ENCODE data around the gene ZNF710. TPM values are rescaled to one million over a fixed set of nuclear protein-coding genes. Genes with fewer than 3 reads are reported as not detected.

The ZNF710 gene
- total RNA-seq, 4 donors from 2014 or later, result 19.2 to 32.1 (median 25.0) TPM

DNA sequence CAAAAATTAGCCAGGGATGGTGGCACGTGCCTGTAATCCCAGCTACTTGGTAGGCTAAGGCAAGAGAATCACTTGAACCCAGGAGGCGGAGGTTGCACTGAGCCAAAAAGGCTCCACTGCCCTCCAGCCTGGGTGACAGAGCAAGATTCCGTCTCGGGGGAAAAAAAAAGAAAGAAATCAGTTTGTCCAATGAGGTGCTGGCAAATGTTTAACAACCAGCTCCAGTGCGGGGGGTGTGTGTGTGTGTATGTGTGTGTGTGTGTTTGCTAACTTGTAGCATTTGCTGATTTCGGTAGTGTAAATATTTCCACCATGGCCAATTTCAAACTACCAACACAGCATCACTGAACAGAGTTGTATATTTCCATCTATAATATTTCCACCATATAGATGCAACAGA is 124.9 kb downstream of the ZNF710 start:
- Histone ChIP-seq H3K4me3 (no peak overlapping the region), H3K27me3 (no peaks in the 10 kb centered on the region), H3K27ac (no peak overlapping the region), H3K36me3 (no peaks in the 10 kb centered on the region), H3K9me3 (no peaks in the 10 kb centered on the region), H3K4me1 (no peaks in the 10 kb centered on the region)
- TF ChIP-seq EP300 (IDR thresholded peaks at IDR 0.05), result no peak
- TF ChIP-seq POLR2AphosphoS5 (IDR thresholded peaks at IDR 0.05), result no peak
- TF ChIP-seq, protein P1, sequence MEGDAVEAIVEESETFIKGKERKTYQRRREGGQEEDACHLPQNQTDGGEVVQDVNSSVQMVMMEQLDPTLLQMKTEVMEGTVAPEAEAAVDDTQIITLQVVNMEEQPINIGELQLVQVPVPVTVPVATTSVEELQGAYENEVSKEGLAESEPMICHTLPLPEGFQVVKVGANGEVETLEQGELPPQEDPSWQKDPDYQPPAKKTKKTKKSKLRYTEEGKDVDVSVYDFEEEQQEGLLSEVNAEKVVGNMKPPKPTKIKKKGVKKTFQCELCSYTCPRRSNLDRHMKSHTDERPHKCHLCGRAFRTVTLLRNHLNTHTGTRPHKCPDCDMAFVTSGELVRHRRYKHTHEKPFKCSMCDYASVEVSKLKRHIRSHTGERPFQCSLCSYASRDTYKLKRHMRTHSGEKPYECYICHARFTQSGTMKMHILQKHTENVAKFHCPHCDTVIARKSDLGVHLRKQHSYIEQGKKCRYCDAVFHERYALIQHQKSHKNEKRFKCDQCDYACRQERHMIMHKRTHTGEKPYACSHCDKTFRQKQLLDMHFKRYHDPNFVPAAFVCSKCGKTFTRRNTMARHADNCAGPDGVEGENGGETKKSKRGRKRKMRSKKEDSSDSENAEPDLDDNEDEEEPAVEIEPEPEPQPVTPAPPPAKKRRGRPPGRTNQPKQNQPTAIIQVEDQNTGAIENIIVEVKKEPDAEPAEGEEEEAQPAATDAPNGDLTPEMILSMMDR (IDR thresholded peaks at IDR 0.05), result no peak
- no peak for TF ChIP-seq POLR2A (IDR thresholded peaks at IDR 0.05)
- DNase-seq (ENCODE audit: low spot score in 2 of 2), result no peak
- WGBS, result 78% methylated on average over 6 of the region's 6 CpGs

DNA sequence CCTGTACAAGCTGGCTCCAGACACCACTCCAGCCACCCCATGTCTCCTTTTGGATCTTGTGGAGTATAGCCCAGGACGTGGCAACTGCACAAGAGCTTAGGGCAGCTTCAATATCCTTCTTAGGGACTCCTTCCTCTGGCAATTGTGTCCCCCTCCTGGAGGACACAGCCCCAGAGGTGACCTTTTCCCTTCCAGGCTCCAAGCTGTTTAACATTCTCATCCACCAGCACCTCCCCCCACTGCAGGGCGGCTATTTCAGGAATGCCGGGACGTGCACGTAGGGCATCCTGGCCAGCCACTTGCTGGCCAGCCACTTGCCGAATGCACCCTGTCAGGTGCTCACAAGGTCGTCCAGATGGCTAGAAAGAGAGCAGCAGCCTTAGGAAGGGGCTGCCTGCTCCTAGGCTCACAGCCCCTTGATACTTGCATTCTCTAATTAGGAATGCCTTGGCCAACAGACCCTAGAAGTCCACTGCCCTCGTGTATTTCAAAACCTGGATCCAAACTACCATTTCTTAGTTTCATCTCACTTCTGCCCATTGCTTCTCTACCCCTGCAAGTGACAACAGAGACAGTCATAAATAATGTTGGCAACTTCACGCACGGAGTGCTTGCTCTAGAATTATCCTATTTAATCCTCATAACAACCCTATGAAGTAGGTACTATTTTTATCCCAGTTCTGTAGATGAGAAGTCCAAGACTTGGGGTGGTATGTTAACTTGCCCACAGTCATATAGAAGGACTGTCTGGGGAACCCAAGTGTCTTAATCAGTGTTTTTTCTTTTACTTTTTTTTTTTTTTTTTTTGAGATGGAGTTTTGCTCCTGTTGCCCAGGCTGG is 125.7 kb downstream of the ZNF710 start:
- DNase-seq (ENCODE audit: low spot score in 2 of 2), result no peak
- Histone ChIP-seq H3K36me3 (no peaks in the 10 kb centered on the region), H3K4me3 (no peak overlapping the region), H3K27me3 (no peaks in the 10 kb centered on the region), H3K9me3 (no peaks in the 10 kb centered on the region), H3K4me1 (no peaks in the 10 kb centered on the region), H3K27ac (no peak overlapping the region)
- WGBS, result 16% methylated on average over 10 of the region's 10 CpGs
- no peak for TF ChIP-seq POLR2AphosphoS5 (IDR thresholded peaks at IDR 0.05)
- no peak for TF ChIP-seq POLR2A (IDR thresholded peaks at IDR 0.05)
- no peak for TF ChIP-seq EP300 (IDR thresholded peaks at IDR 0.05)
- TF ChIP-seq, protein P1 (IDR thresholded peaks at IDR 0.05), result no peak

DNA sequence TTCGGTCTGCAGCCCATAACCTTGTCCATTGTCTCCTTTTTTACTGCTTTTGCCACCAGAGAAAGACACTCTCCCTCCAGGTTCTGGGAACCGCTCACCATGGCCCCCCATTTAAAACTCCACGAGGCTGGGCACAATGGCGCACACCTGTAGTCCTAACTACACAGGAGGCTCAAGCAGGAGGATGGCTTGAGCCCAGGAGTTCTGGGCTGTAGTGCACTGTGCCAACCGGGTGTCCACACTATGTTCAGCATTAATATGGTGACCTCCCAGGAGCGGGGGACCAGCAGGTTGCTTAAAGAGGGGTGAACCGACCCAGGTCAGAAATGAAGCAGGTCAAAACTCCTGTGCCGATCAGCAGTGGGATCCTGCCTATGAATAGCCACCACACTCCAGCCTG is 129.2 kb downstream of the ZNF710 start:
- 93% methylated on average over 8 of the region's 8 CpGs for WGBS

More for the DNA sequence above, 129.2 kb downstream of the ZNF710 start:
- H3K4me1 ChIP-seq, result no peaks in the 10 kb centered on the region
- no peaks in the 10 kb centered on the region for H3K9me3 ChIP-seq
- H3K36me3 ChIP-seq, result no peaks in the 10 kb centered on the region
- no peak overlapping the region for H3K4me3 ChIP-seq
- no peaks in the 10 kb centered on the region for H3K27me3 ChIP-seq
- H3K27ac ChIP-seq, result no peak overlapping the region
- no peak for DNase-seq (ENCODE audit: low spot score in 2 of 2)
- no peak for TF ChIP-seq POLR2A (IDR thresholded peaks at IDR 0.05)
- no peak for TF ChIP-seq EP300 (IDR thresholded peaks at IDR 0.05)
- no peak for TF ChIP-seq POLR2AphosphoS5 (IDR thresholded peaks at IDR 0.05)
- TF ChIP-seq, protein P1 (IDR thresholded peaks at IDR 0.05), result no peak

Other genes with a start within 250 kb of the ZNF710 start
- 1 to 10 TPM in 1 of 4 donors, not detected in 3; 1.1 TPM for gene MESP2, start 225.0 kb upstream of the ZNF710 start, total RNA-seq
- 10 to 100 TPM; 14.2 to 25.1 (median 19.0) TPM for gene ANPEP, start 186.5 kb upstream of the ZNF710 start, total RNA-seq
- gene AP3S2, start 107.3 kb upstream of the ZNF710 start, total RNA-seq, result 10 to 100 TPM; 15.5 to 70.4 (median 28.4) TPM
- gene ARPIN, start 88.4 kb upstream of the ZNF710 start, total RNA-seq, result 10 to 100 TPM; 12.0 to 24.8 (median 16.6) TPM
- gene IDH2, start 101.1 kb downstream of the ZNF710 start, total RNA-seq, result 100 to 1,000 TPM in 1 of 4 donors, 10 to 100 TPM in 3; 68.6 to 126 (median 76.7) TPM
- 100 to 1,000 TPM in 2 of 4 donors, 10 to 100 TPM in 2; 81.7 to 146 (median 116) TPM for gene SEMA4B, start 200.0 kb downstream of the ZNF710 start, total RNA-seq
- 10 to 100 TPM; 16.2 to 41.9 (median 29.7) TPM for gene CIB1, start 232.6 kb downstream of the ZNF710 start, total RNA-seq
- 1 to 10 TPM; 2.2 to 3.6 (median 2.9) TPM for gene GDPGP1, start 232.9 kb downstream of the ZNF710 start, total RNA-seq
- under 1 TPM in 1 of 4 donors, not detected in 3; 0.21 TPM for gene TTLL13, start 248.2 kb downstream of the ZNF710 start, total RNA-seq